GM23338 (cell line): ENCODE measurements around the gene CENPL. TPM values are rescaled to one million over a fixed set of nuclear protein-coding genes. Genes with fewer than 3 reads are reported as not detected.

Experiments
- ATAC-seq: fragments of 200-7000 bp; cut with Tn5 transposase; 3 replicates; pipeline ENCODE4 v1.9.1; 2020
- DNase-seq: peaks from one replicate; pipeline ENCODE4 v3.0.0-alpha.2; 2015; ENCODE audit warnings: low spot score
- H2AFZ ChIP-seq: fragments of 200-600 bp; sonication (generic); 2 replicates; pipeline ENCODE4 v1.8.0; 2016; ENCODE audit warnings: antibody characterized with exemption, mild to moderate bottlenecking, moderate library complexity
- H3F3A ChIP-seq: fragments of 200-600 bp; sonication (generic); replicated peaks from 2 replicates; pipeline ENCODE4 v1.8.0; 2017; ENCODE audit warnings: antibody characterized with exemption, mixed run types, low read depth
- H3K27ac ChIP-seq: fragments of 200-600 bp; sonication (generic); 2 replicates; pipeline ENCODE4 v1.6.1; 2016; ENCODE audit warnings: low read depth
- H3K27me3 ChIP-seq: fragments of 200-600 bp; sonication (generic); 2 replicates; pipeline ENCODE4 v1.8.0; 2016; ENCODE audit warnings: mild to moderate bottlenecking, mixed run types, moderate library complexity; ENCODE audit not compliant: insufficient read depth
- H3K36me3 ChIP-seq: fragments of 200-600 bp; sonication (generic); 2 replicates; pipeline ENCODE4 v1.8.0; 2016; ENCODE audit warnings: mild to moderate bottlenecking; ENCODE audit not compliant: insufficient read depth
- H3K4me1 ChIP-seq: fragments of 200-600 bp; sonication (generic); 2 replicates; pipeline ENCODE4 v1.8.0; 2016; ENCODE audit warnings: mild to moderate bottlenecking, moderate library complexity; ENCODE audit not compliant: insufficient read depth
- H3K4me2 ChIP-seq: fragments of 200-600 bp; sonication (generic); 2 replicates; pipeline ENCODE4 v1.7.1; 2017; ENCODE audit warnings: mixed run types
- H3K4me3 ChIP-seq: fragments of 200-600 bp; sonication (generic); 2 replicates; pipeline ENCODE4 v1.6.1; 2016; ENCODE audit warnings: mixed run types
- H3K79me2 ChIP-seq: fragments of 200-600 bp; sonication (generic); replicated peaks from 2 replicates; pipeline ENCODE4 v1.8.0; 2017; ENCODE audit warnings: mild to moderate bottlenecking; ENCODE audit not compliant: insufficient read depth
- H3K9me2 ChIP-seq: fragments of 200-600 bp; sonication (generic); 2 replicates; pipeline ENCODE4 v1.8.0; 2017; ENCODE audit not compliant: insufficient read depth
- H4K20me1 ChIP-seq: fragments of 200-600 bp; sonication (generic); replicated peaks from 2 replicates; pipeline ENCODE4 v1.8.0; 2017; ENCODE audit warnings: mild to moderate bottlenecking; ENCODE audit not compliant: insufficient read depth
- H3K27ac Mint-ChIP-seq: 2 replicates; pipeline ENCODE4 v1.8.0; 2020; ENCODE audit warnings: inconsistent platforms, mild to moderate bottlenecking, moderate library complexity, mixed read lengths
- H3K27me3 Mint-ChIP-seq: 3 replicates; pipeline ENCODE4 v1.8.0; 2022; ENCODE audit warnings: low read depth, mild to moderate bottlenecking, moderate library complexity, mixed read lengths, inconsistent platforms; ENCODE audit not compliant: insufficient read depth, poor library complexity
- H3K36me3 Mint-ChIP-seq: 3 replicates; pipeline ENCODE4 v1.8.0; 2021; ENCODE audit warnings: low read depth, mild to moderate bottlenecking, inconsistent platforms, moderate library complexity, mixed read lengths
- H3K4me1 Mint-ChIP-seq: 3 replicates; pipeline ENCODE4 v1.8.0; 2020; ENCODE audit warnings: mild to moderate bottlenecking, inconsistent platforms, mixed read lengths
- H3K4me3 Mint-ChIP-seq: 3 replicates; pipeline ENCODE4 v1.8.0; 2021; ENCODE audit warnings: moderate library complexity, mild to moderate bottlenecking, inconsistent platforms, mixed read lengths
- H3K9me3 Mint-ChIP-seq: 3 replicates; pipeline ENCODE4 v1.8.0; 2020; ENCODE audit warnings: moderate library complexity, mild to moderate bottlenecking, inconsistent platforms, mixed read lengths
- CREB1 ChIP-seq: fragments of 250-450 bp; sonication (Bioruptor Pico); IDR thresholded peaks from 2 replicates; pipeline ENCODE4 v1.5.0; 2020; ENCODE audit warnings: low read depth, mild to moderate bottlenecking, moderate library complexity
- CTCF ChIP-seq, 2 experiments: fragments of 200-600 bp in 1 of 2; sonication (generic) in 1 of 2; conservative IDR thresholded peaks; 2 replicates each; pipeline versions ENCODE4 v1.5.1 to v1.6.1; 2016 to 2017; ENCODE audit warnings: antibody characterized with exemption in 2 of 2, low read depth in 2 of 2, mild to moderate bottlenecking in 2 of 2, moderate library complexity in 1 of 2
- EZH2 ChIP-seq: fragments of 200-600 bp; sonication (generic); IDR thresholded peaks from one replicate; pipeline ENCODE4 v1.8.0; 2017; ENCODE audit warnings: antibody characterized with exemption, mild to moderate bottlenecking, low read depth; ENCODE audit not compliant: unreplicated experiment
- JUNB ChIP-seq: IDR thresholded peaks from one replicate; pipeline ENCODE4 v1.6.1; 2016; ENCODE audit warnings: antibody characterized with exemption; ENCODE audit not compliant: unreplicated experiment
- NANOG ChIP-seq: IDR thresholded peaks from 2 replicates; pipeline ENCODE4 v1.6.1; 2016; ENCODE audit warnings: antibody characterized with exemption, borderline replicate concordance
- STAT1 ChIP-seq: IDR thresholded peaks from one replicate; pipeline ENCODE4 v1.6.1; 2016; ENCODE audit warnings: antibody characterized with exemption; ENCODE audit not compliant: unreplicated experiment
- ZNF114 ChIP-seq: fragments of 250-450 bp; sonication (Bioruptor Pico); IDR thresholded peaks from 2 replicates; pipeline ENCODE4 v1.5.0; 2020; ENCODE audit warnings: mild to moderate bottlenecking, moderate library complexity
- ZNF331 ChIP-seq: fragments of 250-450 bp; sonication (Bioruptor Pico); IDR thresholded peaks from 2 replicates; pipeline ENCODE4 v1.5.0; 2020; ENCODE audit warnings: low read depth, mild to moderate bottlenecking, moderate library complexity
- ZNF462 ChIP-seq: fragments of 250-450 bp; sonication (Bioruptor Pico); IDR thresholded peaks from 2 replicates; pipeline ENCODE4 v1.5.0; 2020; ENCODE audit warnings: mild to moderate bottlenecking, moderate library complexity
- polyA plus RNA-seq: library from polyadenylated mRNA; unstranded; fragments of >200 nt; fragmentation: Nextera tagmentation; extraction: Ambion mirVana; gene quantifications from 2 replicates; pipeline ENCODE4 v1.2.1, GENCODE V29; 2016
- total RNA-seq: library from RNA; depleted of rRNA; stranded (reverse); fragments of >200 nt; shearing (Covaris generic); gene quantifications from 2 replicates; pipeline ENCODE4 v1.2.3, GENCODE V29; 2014

The CENPL gene
- total and polyA plus RNA-seq, 2 experiments from 2014 or later, result 13.6 to 23.5 TPM

DNA sequence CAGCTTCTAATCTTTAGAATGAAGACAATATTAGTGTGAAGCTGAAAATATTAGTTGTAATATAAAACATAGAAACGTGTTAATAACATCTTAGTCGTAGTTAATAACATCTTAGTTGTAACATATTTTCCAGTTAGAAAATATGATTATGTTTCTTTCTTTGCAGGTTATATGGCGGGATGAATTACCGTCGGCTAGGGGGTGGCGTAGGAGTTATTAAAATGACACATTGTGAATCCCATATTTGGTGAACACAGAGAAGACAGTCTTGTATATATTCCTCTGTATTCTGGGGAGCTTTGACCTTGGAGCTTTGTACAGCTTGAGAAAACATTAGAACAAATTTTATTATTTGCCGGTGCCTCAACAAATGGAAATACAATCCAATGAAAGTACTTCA, 39.7 kb downstream of the CENPL start:
- no peak for ATAC-seq
- H3K4me1 ChIP-seq, result no peaks in the 10 kb centered on the region
- Mint-ChIP-seq H3K9me3 (no peaks in the 10 kb centered on the region), H3K36me3 (peaks cover 8% of the 10 kb centered on the region; the same call in 2 of the 3 replicates), H3K27ac (no peak overlapping the region), H3K4me1 (no peaks in the 10 kb centered on the region), H3K4me3 (no peak overlapping the region), H3K27me3 (no peaks in the 10 kb centered on the region)
- no peak overlapping the region for H3K4me2 ChIP-seq
- TF ChIP-seq ZNF462 (CRISPR knock-in tag) (no peak), NANOG (no peak)
- no peak for DNase-seq
- no peak overlapping the region for H2AFZ ChIP-seq
- H4K20me1 ChIP-seq, result no peaks in the 10 kb centered on the region
- H3K36me3 ChIP-seq, result no peaks in the 10 kb centered on the region; the same call in 1 of the 2 replicates
- no peak overlapping the region for H3K4me3 ChIP-seq
- no peaks in the 10 kb centered on the region for H3F3A ChIP-seq
- H3K27ac ChIP-seq, result no peak overlapping the region
- H3K79me2 ChIP-seq, result no peaks in the 10 kb centered on the region
- no peaks in the 10 kb centered on the region for H3K9me2 ChIP-seq
- H3K27me3 ChIP-seq, result no peaks in the 10 kb centered on the region

- TF ChIP-seq JUNB (no peak), ZNF331 (CRISPR knock-in tag) (no peak), EZH2 (no peak), CREB1 (CRISPR knock-in tag) (no peak), STAT1 (no peak), ZNF114 (CRISPR knock-in tag) (no peak), CTCF (conservative IDR thresholded peaks at IDR 0.05; ENCODE audit: low read depth in 2 of 2) (no peak)
- H3K79me2 ChIP-seq, result no peaks in the 10 kb centered on the region
- no peaks in the 10 kb centered on the region; the same call in 1 of the 2 replicates for H3K36me3 ChIP-seq
- Mint-ChIP-seq H3K27me3 (no peaks in the 10 kb centered on the region), H3K4me3 (no peak overlapping the region), H3K36me3 (peaks cover 12% of the 10 kb centered on the region; the same call in 2 of the 3 replicates), H3K27ac (no peak overlapping the region), H3K9me3 (no peaks in the 10 kb centered on the region), H3K4me1 (no peaks in the 10 kb centered on the region)
- no peaks in the 10 kb centered on the region for H3K9me2 ChIP-seq
- H3K4me1 ChIP-seq, result no peaks in the 10 kb centered on the region
- no peaks in the 10 kb centered on the region for H3K27me3 ChIP-seq
- no peak overlapping the region for H3K4me3 ChIP-seq
- no peak overlapping the region for H2AFZ ChIP-seq
- no peak overlapping the region for H3K4me2 ChIP-seq
- 0 out of 2 replicates have a peak overlapping the region, but pooled peaks have one; percentile 11 for H3K27ac ChIP-seq
- H3F3A ChIP-seq, result no peaks in the 10 kb centered on the region
- no peak for ATAC-seq
- H4K20me1 ChIP-seq, result no peaks in the 10 kb centered on the region
- DNase-seq, result no peak
Observed at GRCh38 chr1:173779936-173780335, 44.7 kb downstream of the CENPL start.
